ENCODE results near the gene TSEN2. TPM values are rescaled to one million over a fixed set of nuclear protein-coding genes. Genes with fewer than 3 reads are reported as not detected.
A peak's percentile ranks its signal among the peaks of the same experiment; 100 is the strongest.

Gene TSEN2
- total RNA-seq, 4 donors from 2014 or later = 8.1 to 39.9 (median 32.6) TPM

- H3K27me3 ChIP-seq = no peaks in the 10 kb centered on the region
- H3K9me3 ChIP-seq = no peaks in the 10 kb centered on the region
- no peaks in the 10 kb centered on the region for H3K36me3 ChIP-seq
- no peak for DNase-seq
- TF ChIP-seq, protein P1, sequence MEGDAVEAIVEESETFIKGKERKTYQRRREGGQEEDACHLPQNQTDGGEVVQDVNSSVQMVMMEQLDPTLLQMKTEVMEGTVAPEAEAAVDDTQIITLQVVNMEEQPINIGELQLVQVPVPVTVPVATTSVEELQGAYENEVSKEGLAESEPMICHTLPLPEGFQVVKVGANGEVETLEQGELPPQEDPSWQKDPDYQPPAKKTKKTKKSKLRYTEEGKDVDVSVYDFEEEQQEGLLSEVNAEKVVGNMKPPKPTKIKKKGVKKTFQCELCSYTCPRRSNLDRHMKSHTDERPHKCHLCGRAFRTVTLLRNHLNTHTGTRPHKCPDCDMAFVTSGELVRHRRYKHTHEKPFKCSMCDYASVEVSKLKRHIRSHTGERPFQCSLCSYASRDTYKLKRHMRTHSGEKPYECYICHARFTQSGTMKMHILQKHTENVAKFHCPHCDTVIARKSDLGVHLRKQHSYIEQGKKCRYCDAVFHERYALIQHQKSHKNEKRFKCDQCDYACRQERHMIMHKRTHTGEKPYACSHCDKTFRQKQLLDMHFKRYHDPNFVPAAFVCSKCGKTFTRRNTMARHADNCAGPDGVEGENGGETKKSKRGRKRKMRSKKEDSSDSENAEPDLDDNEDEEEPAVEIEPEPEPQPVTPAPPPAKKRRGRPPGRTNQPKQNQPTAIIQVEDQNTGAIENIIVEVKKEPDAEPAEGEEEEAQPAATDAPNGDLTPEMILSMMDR (IDR thresholded peaks at IDR 0.05) = peak in 1 of 6 experiments; percentile 5
- no peak for TF ChIP-seq POLR2A (IDR thresholded peaks at IDR 0.05)
- peak overlapping the region in 2 of 4 donors; percentile 71 to 75 for H3K4me3 ChIP-seq
- H3K27ac ChIP-seq = no peak overlapping the region
- H3K4me1 ChIP-seq = peaks cover 0 to 48% (median 2%) of the 10 kb centered on the region in 4 donors
Measured at GRCh38 chr3:12558706-12559105, 74.4 kb downstream of the TSEN2 start.

DNA sequence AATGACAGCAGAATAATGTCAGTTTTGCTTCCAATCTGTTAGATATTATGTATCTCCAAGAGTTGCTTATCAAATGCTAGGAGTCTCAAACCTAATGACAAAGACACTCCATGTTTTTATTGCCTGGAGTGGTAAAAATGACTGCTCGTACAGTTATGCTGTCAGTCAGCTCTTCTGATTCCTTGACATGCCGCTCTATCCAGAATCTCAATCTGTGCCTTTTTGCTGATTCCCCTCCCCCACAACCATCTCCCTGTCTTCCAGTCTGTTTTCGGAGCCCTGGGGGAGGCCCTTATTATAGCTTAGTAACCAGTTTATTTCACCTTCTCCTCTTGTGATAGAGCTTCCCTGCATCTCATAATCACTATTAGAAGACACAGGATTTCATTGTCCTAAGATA lies 75.2 kb downstream of the TSEN2 start:
- H3K36me3 ChIP-seq = no peaks in the 10 kb centered on the region
- TF ChIP-seq, protein P1 (IDR thresholded peaks at IDR 0.05) = no peak
- no peak for TF ChIP-seq POLR2A (IDR thresholded peaks at IDR 0.05)
- no peaks in the 10 kb centered on the region for H3K27me3 ChIP-seq
- no peaks in the 10 kb centered on the region for H3K9me3 ChIP-seq
- H3K27ac ChIP-seq = no peak overlapping the region
- DNase-seq = no peak
- peaks cover 0 to 44% (median 2%) of the 10 kb centered on the region in 4 donors for H3K4me1 ChIP-seq
- no peak overlapping the region for H3K4me3 ChIP-seq

GRCh38 chr3:12560505-12561190 lies 76.4 kb downstream of the TSEN2 start:
- DNase-seq = no peak
- no peak overlapping the region for H3K27ac ChIP-seq
- H3K9me3 ChIP-seq = peaks cover 0 to 2% (median 0%) of the 10 kb centered on the region in 4 donors
- H3K36me3 ChIP-seq = no peaks in the 10 kb centered on the region
- H3K4me3 ChIP-seq = no peak overlapping the region
- no peak for TF ChIP-seq POLR2A (IDR thresholded peaks at IDR 0.05)
- TF ChIP-seq, protein P1 (IDR thresholded peaks at IDR 0.05) = no peak
- H3K27me3 ChIP-seq = no peaks in the 10 kb centered on the region
- H3K4me1 ChIP-seq = peaks cover 0 to 43% (median 2%) of the 10 kb centered on the region in 4 donors

DNA sequence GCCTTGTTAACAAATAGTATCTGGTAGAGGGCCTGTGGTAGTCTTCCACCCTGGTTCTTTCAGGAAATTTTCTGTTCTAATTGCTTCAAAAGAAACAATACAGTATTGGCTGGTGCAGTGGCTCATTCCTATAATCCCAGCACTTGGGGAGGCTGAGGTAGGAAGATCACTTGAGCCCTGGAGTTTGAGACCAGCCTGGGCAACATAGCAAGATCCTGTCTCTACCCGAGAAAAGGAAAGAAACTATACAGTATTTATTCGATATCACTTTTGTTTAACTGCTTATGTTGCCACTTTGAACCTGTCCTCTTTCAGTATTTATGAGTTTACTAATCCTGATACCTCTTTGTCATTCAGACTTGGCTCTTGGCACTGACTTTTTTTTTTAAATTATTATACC lies 77.1 kb downstream of the TSEN2 start:
- no peaks in the 10 kb centered on the region for H3K36me3 ChIP-seq
- TF ChIP-seq POLR2A (IDR thresholded peaks at IDR 0.05) = no peak
- no peak overlapping the region for H3K27ac ChIP-seq
- peaks cover 0 to 9% (median 0%) of the 10 kb centered on the region in 4 donors for H3K9me3 ChIP-seq
- H3K4me3 ChIP-seq = no peak overlapping the region
- peaks cover 0 to 36% (median 0%) of the 10 kb centered on the region in 4 donors for H3K4me1 ChIP-seq
- no peak for DNase-seq
- H3K27me3 ChIP-seq = no peaks in the 10 kb centered on the region

DNA sequence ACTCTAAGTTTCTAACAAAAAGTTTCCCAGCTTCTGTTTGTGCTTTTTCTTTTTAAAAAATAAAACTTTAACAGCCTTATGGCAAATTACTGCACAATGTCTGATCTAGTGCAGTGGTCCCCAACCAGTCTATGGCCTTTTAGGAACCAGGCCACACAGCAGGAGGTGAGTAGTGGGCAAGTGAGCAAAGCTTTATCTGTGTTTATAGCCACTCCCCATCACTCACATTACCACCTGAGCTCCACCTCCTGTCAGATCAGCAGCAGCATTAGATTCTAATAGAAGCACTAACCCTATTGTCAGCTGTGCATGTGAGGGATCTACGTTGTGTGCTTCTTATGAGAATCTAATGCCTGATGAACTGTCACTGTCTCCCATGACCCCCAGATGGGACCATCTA lies 78.2 kb downstream of the TSEN2 start:
- Histone ChIP-seq H3K9me3 (peaks cover 0 to 9% (median 0%) of the 10 kb centered on the region in 4 donors), H3K27ac (no peak overlapping the region), H3K36me3 (no peaks in the 10 kb centered on the region), H3K4me1 (peaks cover 0 to 35% (median 0%) of the 10 kb centered on the region in 4 donors), H3K4me3 (no peak overlapping the region), H3K27me3 (no peaks in the 10 kb centered on the region)
- no peak for TF ChIP-seq POLR2A (IDR thresholded peaks at IDR 0.05)
- TF ChIP-seq, protein P1 (IDR thresholded peaks at IDR 0.05) = no peak
- DNase-seq = no peak

GRCh38 chr3:12566976-12567375 lies 82.7 kb downstream of the TSEN2 start:
- peaks cover 0 to 31% (median 0%) of the 10 kb centered on the region in 3 donors for H3K36me3 ChIP-seq
- no peaks in the 10 kb centered on the region for H3K27me3 ChIP-seq
- peaks cover 0 to 3% (median 0%) of the 10 kb centered on the region in 4 donors for H3K4me1 ChIP-seq
- DNase-seq = no peak
- H3K9me3 ChIP-seq = peaks cover 0 to 9% (median 0%) of the 10 kb centered on the region in 4 donors
- TF ChIP-seq, protein P1 (IDR thresholded peaks at IDR 0.05) = no peak
- no peak for TF ChIP-seq POLR2A (IDR thresholded peaks at IDR 0.05)
- H3K4me3 ChIP-seq = no peak overlapping the region
- H3K27ac ChIP-seq = no peak overlapping the region
